K562 (cell line): Measurements from ENCODE around the gene NSMF. TPM values are rescaled to one million over a fixed set of nuclear protein-coding genes. Genes with fewer than 3 reads are reported as not detected.

Source experiments
- ATAC-seq: fragments of 200-7000 bp; cut with Tn5 transposase; 3 replicates; pipeline ENCODE4 v1.9.1; 2020; ENCODE audit warnings: moderate library complexity
- BruUV-seq: library from RNA; stranded (reverse); fragments of 400-500 nt; replicated peaks from 2 replicates; lab custom pipeline; 2021; lab: Mats Ljungman, UMichigan
- CTCF ChIA-PET: fragments of 300-600 bp; formaldehyde crosslinking; extraction: SDS; loops from one replicate; lab custom pipeline; 2021; ENCODE audit warnings: low intra/inter-chr PET ratio; lab: Yijun Ruan, JAX
- POLR2A ChIA-PET: fragments of 300-600, 350-650 bp; sonication (Branson Sonifier 250); formaldehyde crosslinking; extraction: SDS; loops from one replicate; lab custom pipeline; 2021; ENCODE audit warnings: antibody characterized with exemption, inconsistent platforms; lab: Yijun Ruan, JAX
- DNase-seq, 4 experiments: peaks; one replicate each; pipeline versions ENCODE4 v3.0.0 to v3.0.0-alpha.2; 2011 to 2018; ENCODE audit warnings: low spot score in 3 of 4, mixed read lengths in 3 of 4; ENCODE audit errors: extremely low read depth in 1 of 4
- FAIRE-seq: peaks from 2 replicates; lab custom pipeline; 2011; peaks lifted over from hg19 to GRCh38; lab: Jason Lieb, UNC
- H2AFZ ChIP-seq: 2 replicates; pipeline ENCODE4 v1.6.0; 2011; ENCODE audit warnings: low read depth, low read length, control low read depth, inconsistent platforms
- H3K27ac ChIP-seq: fragments of 200-600 bp; 3 replicates; pipeline ENCODE4 v1.8.0; 2011; ENCODE audit warnings: low read depth, mild to moderate bottlenecking, control low read depth, inconsistent platforms, low read length, moderate library complexity, mixed read lengths; ENCODE audit errors: extremely low read depth
- H3K27me3 ChIP-seq, 2 experiments: fragments of 300-600 bp in 1 of 2; 2 replicates in 1 of 2; 3 replicates in 1 of 2; pipeline versions ENCODE4 v1.6.0 to v1.8.0; 2011; ENCODE audit warnings: inconsistent platforms in 2 of 2, low read length in 2 of 2, mild to moderate bottlenecking in 1 of 2, mixed read lengths in 1 of 2, moderate library complexity in 1 of 2; ENCODE audit not compliant: control insufficient read depth in 2 of 2, insufficient read depth in 2 of 2
- H3K36me3 ChIP-seq: fragments of 300-600 bp; 3 replicates; pipeline ENCODE4 v1.8.0; 2011; ENCODE audit warnings: mild to moderate bottlenecking, low read length, inconsistent platforms; ENCODE audit not compliant: control insufficient read depth, insufficient read depth
- H3K4me1 ChIP-seq, 2 experiments: fragments of 200-600 bp in 1 of 2; replicated peaks in 1 of 2; 2 replicates in 1 of 2; 3 replicates in 1 of 2; pipeline versions ENCODE4 v1.5.1 to v1.8.0; 2011; ENCODE audit warnings: inconsistent platforms in 2 of 2, low read length in 2 of 2, mild to moderate bottlenecking in 1 of 2, mixed read lengths in 1 of 2, moderate library complexity in 1 of 2; ENCODE audit not compliant: control insufficient read depth in 2 of 2, insufficient read depth in 2 of 2
- H3K4me2 ChIP-seq: 2 replicates; pipeline ENCODE4 v1.6.1; 2011; ENCODE audit warnings: low read length, control low read depth, inconsistent platforms, mixed read lengths; ENCODE audit not compliant: insufficient read depth
- H3K4me3 ChIP-seq: fragments of 200-600 bp; sonication (generic), shearing (Covaris generic); 2 replicates; pipeline ENCODE4 v1.5.1; 2016; ENCODE audit warnings: control low read depth, inconsistent platforms
- H3K79me2 ChIP-seq: fragments of 200-600 bp; 3 replicates; pipeline ENCODE4 v1.8.0; 2011; ENCODE audit warnings: low read length, inconsistent platforms; ENCODE audit not compliant: control insufficient read depth, insufficient read depth
- H3K9ac ChIP-seq, 2 experiments: 2 replicates each; pipeline versions ENCODE4 v1.6.0 to v1.6.1; 2011; ENCODE audit warnings: low read depth in 2 of 2, low read length in 2 of 2, control low read depth in 1 of 2, inconsistent platforms in 1 of 2, mild to moderate bottlenecking in 1 of 2, mixed read lengths in 1 of 2; ENCODE audit not compliant: insufficient read depth in 1 of 2
- H3K9me1 ChIP-seq: one replicate; pipeline ENCODE4 v1.6.0; 2011; ENCODE audit warnings: inconsistent platforms, mild to moderate bottlenecking, low read length, moderate library complexity; ENCODE audit not compliant: control insufficient read depth, insufficient read depth
- H3K9me3 ChIP-seq: replicated peaks from 2 replicates; pipeline ENCODE4 v1.5.1; 2011; ENCODE audit warnings: low read depth, low read length, inconsistent platforms; ENCODE audit not compliant: control insufficient read depth, insufficient read depth
- H4K20me1 ChIP-seq: replicated peaks from 2 replicates; pipeline ENCODE4 v1.6.1; 2011; ENCODE audit warnings: low read length, inconsistent platforms, mixed read lengths; ENCODE audit not compliant: control insufficient read depth, insufficient read depth
- ARID2 ChIP-seq: fragments of 450-650 bp; IDR thresholded peaks from 2 replicates; pipeline ENCODE4 v1.6.1; 2017; ENCODE audit warnings: antibody characterized with exemption, mild to moderate bottlenecking
- FOS ChIP-seq: IDR thresholded peaks from 3 replicates; pipeline ENCODE4 v1.6.1; 2011; ENCODE audit not compliant: insufficient read length; ENCODE audit errors: extremely low read depth
- FOXK2 ChIP-seq, 2 experiments: fragments of 450-650 bp; IDR thresholded peaks in 1 of 2; conservative IDR thresholded peaks in 1 of 2; 2 replicates each; pipeline ENCODE4 v1.6.1; 2016; ENCODE audit warnings: low read depth in 2 of 2, mild to moderate bottlenecking in 1 of 2
- KDM1A ChIP-seq, 2 experiments: fragments of 450-650 bp; IDR thresholded peaks; 2 replicates each; pipeline ENCODE4 v1.6.1; 2016; ENCODE audit warnings: mild to moderate bottlenecking in 2 of 2
- L3MBTL2 ChIP-seq: fragments of 450-650 bp; IDR thresholded peaks from 2 replicates; pipeline ENCODE4 v1.6.1; 2016; ENCODE audit warnings: mild to moderate bottlenecking, moderate library complexity
- MCM5 ChIP-seq: fragments of 450-650 bp; IDR thresholded peaks from 2 replicates; pipeline ENCODE4 v1.6.1; 2016; ENCODE audit warnings: low read depth
- NBN ChIP-seq: fragments of 450-650 bp; IDR thresholded peaks from 2 replicates; pipeline ENCODE4 v1.6.1; 2016; ENCODE audit warnings: low read depth, mild to moderate bottlenecking
- POLR2AphosphoS2 ChIP-seq: IDR thresholded peaks from 2 replicates; pipeline ENCODE4 v1.6.1; 2012; ENCODE audit warnings: low read length, improper control_type of control experiment
- SREBF1 ChIP-seq: fragments of 150-350 bp; IDR thresholded peaks from 2 replicates; pipeline ENCODE4 v1.6.1; 2014; ENCODE audit warnings: antibody characterized with exemption, low read depth, low read length, borderline replicate concordance
- ZNF121 ChIP-seq: sonication (generic); formaldehyde crosslinking; conservative IDR thresholded peaks from 2 replicates; pipeline ENCODE4 v1.8.0; 2022; ENCODE audit warnings: missing genetic modification reagents
- ZNF445 ChIP-seq: fragments of 250-450 bp; sonication (Bioruptor Pico); IDR thresholded peaks from 2 replicates; pipeline ENCODE4 v1.4.0; 2020; ENCODE audit warnings: low read depth, mild to moderate bottlenecking, moderate library complexity
- WGBS: fragments of 100-300 bp; shearing (Covaris generic); methylation state at CpG from one replicate; pipeline ENCODE4 v1.1.6; 2016; ENCODE audit warnings: low coverage, mixed read lengths; ENCODE audit not compliant: insufficient coverage; ENCODE audit errors: missing lambda C conversion rate; 5-methylcytosine and 5-hydroxymethylcytosine counted together
- in situ Hi-C: fragments of 300-500 bp; cut with MboI; formaldehyde crosslinking; loops from 4 replicates; pipeline ENCODE4 v1.15.0; 2018; ENCODE audit warnings: inconsistent platforms, mixed read lengths
- intact Hi-C: fragments of 100-400 bp; cut with micrococcal nuclease; formaldehyde crosslinking; loops from 2 replicates; pipeline ENCODE4 v1.14.2; 2022
- polyA plus RNA-seq, 8 experiments: library from polyadenylated mRNA; depleted of rRNA in 4 of 8; stranded (reverse) in 5 of 8; unstranded in 3 of 8; fragments of >200 nt; fragmentation: Nextera tagmentation in 2 of 8; fragmentation: Illumina TruSeq in 1 of 8; extraction: Ambion mirVana in 2 of 8; extraction: Trizol in 1 of 8; gene quantifications; 2 replicates each; pipeline versions ENCODE4 v1.2.1 to v1.2.3, GENCODE V29; 2011 to 2014; ENCODE audit warnings: inconsistent platforms in 1 of 8, missing spikeins in 1 of 8
- total RNA-seq, 7 experiments: library from RNA; depleted of rRNA in 6 of 7; stranded (reverse); fragments of >200 nt in 6 of 7; fragmentation: Illumina TruSeq in 2 of 7; extraction: Trizol in 2 of 7; gene quantifications; 2 replicates each; pipeline versions ENCODE4 v1.2.1 to v1.2.3, GENCODE V29; 2011 to 2021; ENCODE audit warnings: low replicate concordance in 1 of 7
- TF ChIP-seq, protein P1 (sequence below): fragments of 450-650 bp; conservative IDR thresholded peaks from 2 replicates; pipeline ENCODE4 v1.6.1; 2016; ENCODE audit warnings: missing genetic modification characterization, low read depth, mild to moderate bottlenecking, control low read depth, missing compliant biosample characterization
- TF ChIP-seq, protein P2 (sequence below): sonication (generic); formaldehyde crosslinking; IDR thresholded peaks from 2 replicates; pipeline ENCODE4 v1.8.0; 2022; ENCODE audit warnings: mild to moderate bottlenecking, missing genetic modification reagents
- TF ChIP-seq, protein P3 (sequence below): fragments of 450-650 bp; formaldehyde crosslinking; IDR thresholded peaks from 2 replicates; pipeline ENCODE4 v1.4.0; 2020; ENCODE audit warnings: mild to moderate bottlenecking, moderate library complexity

NSMF gene
- total and polyA plus RNA-seq, 9 of the 15 experiments (the other 6 are each of a cell fraction or from before 2014, with no cell fraction given), result 0.20 to 82.7 (median 29.3) TPM

DNA sequence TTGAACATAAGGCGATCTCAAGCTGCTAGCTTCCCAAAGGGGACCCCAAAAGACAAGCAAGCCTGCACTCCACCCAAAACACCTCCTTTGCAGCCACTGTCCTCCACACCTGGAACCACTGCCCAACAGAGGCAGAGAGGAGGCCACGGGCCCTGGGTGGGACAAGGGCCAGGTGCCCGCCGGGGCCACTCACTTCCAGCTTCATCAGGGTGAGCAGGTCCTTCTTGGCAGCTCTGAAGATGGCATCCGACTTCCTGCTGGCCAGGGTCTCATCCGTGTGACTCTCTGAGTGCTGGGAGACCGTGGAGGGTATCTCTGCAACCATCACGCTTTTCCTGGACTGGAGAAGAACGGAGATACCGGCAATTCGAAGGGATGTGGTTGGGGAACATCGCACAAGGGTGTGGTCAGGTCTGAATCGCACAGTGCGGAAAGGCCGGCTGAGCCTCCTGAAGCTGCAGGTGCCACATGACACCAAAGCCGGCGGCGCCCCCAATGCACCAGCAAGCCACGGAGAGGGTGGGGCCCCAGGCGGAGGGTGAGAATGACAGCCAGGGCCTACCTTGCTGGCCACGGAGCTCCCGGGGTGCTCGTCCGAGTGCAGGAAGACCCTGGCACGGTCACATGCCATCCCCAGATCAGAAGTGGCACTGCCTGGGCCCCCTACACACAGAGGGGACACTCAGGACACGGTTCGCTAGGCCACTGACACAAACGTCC, 46.4 kb upstream of the NSMF start:
- CTCF ChIA-PET, result no interaction called here
- intact Hi-C loops, result no loop called here
- Histone ChIP-seq H3K4me3 (no peak overlapping the region), H4K20me1 (no peaks in the 10 kb centered on the region), H3K27me3 (peaks cover 18 to 37% of the 10 kb centered on the region in 2 experiments; a peak in 4 of 5 replicates), H3K27ac (no peak overlapping the region), H3K79me2 (no peaks in the 10 kb centered on the region), H3K9ac (peak overlapping the region in 1 of 2 experiments; percentile 72; a peak in 2 of 4 replicates), H3K9me3 (no peaks in the 10 kb centered on the region), H2AFZ (no peak overlapping the region), H3K4me2 (no peak overlapping the region), H3K4me1 (peaks cover 0 to 29% of the 10 kb centered on the region in 2 experiments; a peak in 2 of 5 replicates), H3K9me1 (no peaks in the 10 kb centered on the region), H3K36me3 (no peaks in the 10 kb centered on the region)
- no TSS peak for BruUV-seq
- TF ChIP-seq ZNF445 (CRISPR knock-in tag) (no peak), FOXK2 (conservative IDR thresholded peaks at IDR 0.05 in 1 of 2, IDR thresholded peaks at IDR 0.05 in 1 of 2; ENCODE audit: low read depth in 2 of 2) (no peak), NBN (no peak), L3MBTL2 (no peak), ARID2 (no peak), POLR2AphosphoS2 (no peak), KDM1A (IDR thresholded peaks at IDR 0.05) (no peak), MCM5 (no peak), SREBF1 (no peak), ZNF121 (no peak), FOS (no peak)
- TF ChIP-seq, protein P1, sequence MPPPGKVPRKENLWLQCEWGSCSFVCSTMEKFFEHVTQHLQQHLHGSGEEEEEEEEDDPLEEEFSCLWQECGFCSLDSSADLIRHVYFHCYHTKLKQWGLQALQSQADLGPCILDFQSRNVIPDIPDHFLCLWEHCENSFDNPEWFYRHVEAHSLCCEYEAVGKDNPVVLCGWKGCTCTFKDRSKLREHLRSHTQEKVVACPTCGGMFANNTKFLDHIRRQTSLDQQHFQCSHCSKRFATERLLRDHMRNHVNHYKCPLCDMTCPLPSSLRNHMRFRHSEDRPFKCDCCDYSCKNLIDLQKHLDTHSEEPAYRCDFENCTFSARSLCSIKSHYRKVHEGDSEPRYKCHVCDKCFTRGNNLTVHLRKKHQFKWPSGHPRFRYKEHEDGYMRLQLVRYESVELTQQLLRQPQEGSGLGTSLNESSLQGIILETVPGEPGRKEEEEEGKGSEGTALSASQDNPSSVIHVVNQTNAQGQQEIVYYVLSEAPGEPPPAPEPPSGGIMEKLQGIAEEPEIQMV (tag), result no peak
- TF ChIP-seq, protein P2, sequence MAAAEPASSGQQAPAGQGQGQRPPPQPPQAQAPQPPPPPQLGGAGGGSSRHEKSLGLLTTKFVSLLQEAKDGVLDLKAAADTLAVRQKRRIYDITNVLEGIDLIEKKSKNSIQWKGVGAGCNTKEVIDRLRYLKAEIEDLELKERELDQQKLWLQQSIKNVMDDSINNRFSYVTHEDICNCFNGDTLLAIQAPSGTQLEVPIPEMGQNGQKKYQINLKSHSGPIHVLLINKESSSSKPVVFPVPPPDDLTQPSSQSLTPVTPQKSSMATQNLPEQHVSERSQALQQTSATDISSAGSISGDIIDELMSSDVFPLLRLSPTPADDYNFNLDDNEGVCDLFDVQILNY, result no peak
- TF ChIP-seq, protein P3, sequence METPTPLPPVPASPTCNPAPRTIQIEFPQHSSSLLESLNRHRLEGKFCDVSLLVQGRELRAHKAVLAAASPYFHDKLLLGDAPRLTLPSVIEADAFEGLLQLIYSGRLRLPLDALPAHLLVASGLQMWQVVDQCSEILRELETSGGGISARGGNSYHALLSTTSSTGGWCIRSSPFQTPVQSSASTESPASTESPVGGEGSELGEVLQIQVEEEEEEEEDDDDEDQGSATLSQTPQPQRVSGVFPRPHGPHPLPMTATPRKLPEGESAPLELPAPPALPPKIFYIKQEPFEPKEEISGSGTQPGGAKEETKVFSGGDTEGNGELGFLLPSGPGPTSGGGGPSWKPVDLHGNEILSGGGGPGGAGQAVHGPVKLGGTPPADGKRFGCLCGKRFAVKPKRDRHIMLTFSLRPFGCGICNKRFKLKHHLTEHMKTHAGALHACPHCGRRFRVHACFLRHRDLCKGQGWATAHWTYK, result no peak
- POLR2A ChIA-PET, result interaction anchor here (0.7 to 1.6 kb wide), 3 partner anchors 10 to 39 kb away, joined by 3 to 4 read pairs (median 4); no protein-coding TSS in a partner anchor
- in situ Hi-C loops, result no loop called here
- ATAC-seq, result peak; percentile 37; the same call in 2 of the 3 replicates
- WGBS, result 9% methylated on average over 26 of the region's 28 CpGs
- no peak for FAIRE-seq
- DNase-seq, result peak in 2 of 4 experiments; percentile 29 to 30
